HUES64 (cell line): ENCODE results near the gene PLEKHH1.

Experiments
- H3K27ac ChIP-seq: 2 replicates; pipeline ENCODE4 v1.7.0; 2013; ENCODE audit warnings: low read depth, low read length, inconsistent platforms
- H3K27me3 ChIP-seq: 2 replicates; pipeline ENCODE4 v1.6.1; 2013; ENCODE audit warnings: mild to moderate bottlenecking, low read length; ENCODE audit not compliant: insufficient read depth
- H3K36me3 ChIP-seq: 2 replicates; pipeline ENCODE4 v1.6.1; 2013; ENCODE audit warnings: mild to moderate bottlenecking, low read length; ENCODE audit not compliant: insufficient read depth
- H3K4me1 ChIP-seq: 2 replicates; pipeline ENCODE4 v1.6.1; 2013; ENCODE audit warnings: mild to moderate bottlenecking, low read length, moderate library complexity; ENCODE audit not compliant: insufficient read depth
- H3K4me3 ChIP-seq: 2 replicates; pipeline ENCODE4 v1.5.1; 2013; ENCODE audit warnings: mild to moderate bottlenecking, low read length, moderate library complexity
- H3K9ac ChIP-seq: 2 replicates; pipeline ENCODE4 v1.6.1; 2013; ENCODE audit warnings: mild to moderate bottlenecking, low read depth, low read length
- H3K9me3 ChIP-seq: 2 replicates; pipeline ENCODE4 v1.6.1; 2013; ENCODE audit warnings: low read depth, low read length; ENCODE audit not compliant: insufficient read depth
- WGBS: fragments of 150-250, 120-280 bp; methylation state at CpG from one replicate; pipeline ENCODE4 v1.1.7; 2013; ENCODE audit warnings: missing lambda C conversion rate; 5-methylcytosine and 5-hydroxymethylcytosine counted together

The PLEKHH1 gene

GRCh38 chr14:67567654-67568053 is 34.6 kb downstream of the PLEKHH1 start:
- Histone ChIP-seq H3K27me3 (no peaks in the 10 kb centered on the region), H3K9ac (no peak overlapping the region), H3K4me1 (no peaks in the 10 kb centered on the region; the same call in 1 of the 2 replicates), H3K4me3 (no peak overlapping the region), H3K36me3 (peaks cover 8% of the 10 kb centered on the region; the same call in 1 of the 2 replicates), H3K27ac (no peak overlapping the region), H3K9me3 (no peaks in the 10 kb centered on the region)
- WGBS: 92% methylated on average over 3 of the region's 3 CpGs

GRCh38 chr14:67569011-67569650 is 36.0 kb downstream of the PLEKHH1 start:
- Histone ChIP-seq H3K4me1 (no peaks in the 10 kb centered on the region; the same call in 1 of the 2 replicates), H3K4me3 (no peak overlapping the region), H3K27me3 (no peaks in the 10 kb centered on the region), H3K9me3 (no peaks in the 10 kb centered on the region), H3K9ac (no peak overlapping the region), H3K27ac (no peak overlapping the region), H3K36me3 (peaks cover 12% of the 10 kb centered on the region; the same call in 1 of the 2 replicates)
- 91% methylated on average over 11 of the region's 11 CpGs for WGBS

- Histone ChIP-seq H3K4me1 (no peaks in the 10 kb centered on the region; the same call in 1 of the 2 replicates), H3K27me3 (no peaks in the 10 kb centered on the region), H3K9ac (no peak overlapping the region), H3K4me3 (no peak overlapping the region), H3K27ac (no peak overlapping the region), H3K9me3 (no peaks in the 10 kb centered on the region), H3K36me3 (peaks cover 18% of the 10 kb centered on the region; the same call in 1 of the 2 replicates)
- 89% methylated on average over 3 of the region's 4 CpGs for WGBS
Measured at GRCh38 chr14:67569651-67570290, 36.7 kb downstream of the PLEKHH1 start.

GRCh38 chr14:67570453-67570852 is 37.4 kb downstream of the PLEKHH1 start:
- WGBS: 97% methylated on average over 5 of the region's 7 CpGs
- H3K9me3 ChIP-seq: no peaks in the 10 kb centered on the region
- no peak overlapping the region for H3K27ac ChIP-seq
- no peak overlapping the region for H3K4me3 ChIP-seq
- H3K36me3 ChIP-seq: peaks cover 23% of the 10 kb centered on the region; the same call in 1 of the 2 replicates
- H3K9ac ChIP-seq: no peak overlapping the region
- H3K4me1 ChIP-seq: no peaks in the 10 kb centered on the region; the same call in 1 of the 2 replicates
- H3K27me3 ChIP-seq: no peaks in the 10 kb centered on the region

- Histone ChIP-seq H3K27me3 (no peaks in the 10 kb centered on the region), H3K4me3 (no peak overlapping the region), H3K36me3 (peaks cover 32% of the 10 kb centered on the region), H3K9me3 (no peaks in the 10 kb centered on the region), H3K27ac (no peak overlapping the region), H3K4me1 (no peaks in the 10 kb centered on the region; the same call in 1 of the 2 replicates), H3K9ac (no peak overlapping the region)
- WGBS: 58% methylated on average over 14 of the region's 14 CpGs
Measured at GRCh38 chr14:67571275-67571990, 38.3 kb downstream of the PLEKHH1 start.

GRCh38 chr14:67571991-67572323 is 38.9 kb downstream of the PLEKHH1 start:
- H3K9ac ChIP-seq: no peak overlapping the region
- no peak overlapping the region for H3K27ac ChIP-seq
- no peaks in the 10 kb centered on the region; the same call in 1 of the 2 replicates for H3K4me1 ChIP-seq
- no peaks in the 10 kb centered on the region for H3K9me3 ChIP-seq
- H3K27me3 ChIP-seq: no peaks in the 10 kb centered on the region
- H3K4me3 ChIP-seq: no peak overlapping the region
- peaks cover 37% of the 10 kb centered on the region for H3K36me3 ChIP-seq
- 93% methylated on average over 19 of the region's 19 CpGs for WGBS

GRCh38 chr14:67572608-67573007 is 39.5 kb downstream of the PLEKHH1 start:
- H3K27ac ChIP-seq: no peak overlapping the region
- H3K27me3 ChIP-seq: no peaks in the 10 kb centered on the region
- H3K4me1 ChIP-seq: no peaks in the 10 kb centered on the region
- WGBS: 94% methylated on average over 5 of the region's 5 CpGs
- H3K4me3 ChIP-seq: no peak overlapping the region
- no peak overlapping the region for H3K9ac ChIP-seq
- H3K36me3 ChIP-seq: peaks cover 37% of the 10 kb centered on the region
- H3K9me3 ChIP-seq: no peaks in the 10 kb centered on the region

- no peak overlapping the region for H3K9ac ChIP-seq
- no peaks in the 10 kb centered on the region for H3K4me1 ChIP-seq
- no peaks in the 10 kb centered on the region for H3K9me3 ChIP-seq
- H3K4me3 ChIP-seq: no peak overlapping the region
- no peaks in the 10 kb centered on the region for H3K27me3 ChIP-seq
- WGBS: 94% methylated on average over 15 of the region's 15 CpGs
- no peak overlapping the region for H3K27ac ChIP-seq
- H3K36me3 ChIP-seq: peaks cover 43% of the 10 kb centered on the region
Measured at GRCh38 chr14:67573228-67574010, 40.3 kb downstream of the PLEKHH1 start.

GRCh38 chr14:67574156-67574555 is 41.1 kb downstream of the PLEKHH1 start:
- peaks cover 50% of the 10 kb centered on the region for H3K36me3 ChIP-seq
- H3K9me3 ChIP-seq: no peaks in the 10 kb centered on the region
- H3K4me1 ChIP-seq: no peaks in the 10 kb centered on the region
- no peaks in the 10 kb centered on the region for H3K27me3 ChIP-seq
- H3K27ac ChIP-seq: no peak overlapping the region
- no peak overlapping the region for H3K9ac ChIP-seq
- 90% methylated on average over 14 of the region's 14 CpGs for WGBS
- H3K4me3 ChIP-seq: no peak overlapping the region

GRCh38 chr14:67574806-67575205 is 41.7 kb downstream of the PLEKHH1 start:
- no peaks in the 10 kb centered on the region for H3K4me1 ChIP-seq
- no peak overlapping the region for H3K4me3 ChIP-seq
- no peak overlapping the region for H3K27ac ChIP-seq
- no peaks in the 10 kb centered on the region for H3K9me3 ChIP-seq
- H3K9ac ChIP-seq: no peak overlapping the region
- no peaks in the 10 kb centered on the region for H3K27me3 ChIP-seq
- 92% methylated on average over 7 of the region's 7 CpGs for WGBS
- H3K36me3 ChIP-seq: peaks cover 57% of the 10 kb centered on the region

- H3K36me3 ChIP-seq: peaks cover 65% of the 10 kb centered on the region
- no peak overlapping the region for H3K9ac ChIP-seq
- 90% methylated on average over 9 of the region's 9 CpGs for WGBS
- no peak overlapping the region for H3K27ac ChIP-seq
- H3K27me3 ChIP-seq: no peaks in the 10 kb centered on the region
- no peaks in the 10 kb centered on the region for H3K4me1 ChIP-seq
- no peaks in the 10 kb centered on the region for H3K9me3 ChIP-seq
- H3K4me3 ChIP-seq: no peak overlapping the region
Measured at GRCh38 chr14:67575684-67576083, 42.6 kb downstream of the PLEKHH1 start.
